H1 (cell line): Measurements from ENCODE around the gene MMP3.
"Not testable (repeated sequence)": the region's sequence is repeated elsewhere in the genome, so short reads cannot be mapped to it uniquely, and the experiment has no call there.

Source experiments
- POLR2AphosphoS5 ChIP-seq: IDR thresholded peaks from 2 replicates; pipeline ENCODE4 v1.6.1; 2011; ENCODE audit warnings: low read depth, low read length
- RAD21 ChIP-seq, 2 experiments: IDR thresholded peaks in 1 of 2; conservative IDR thresholded peaks in 1 of 2; 2 replicates each; pipeline ENCODE4 v1.6.1; 2011; ENCODE audit warnings: low read depth in 2 of 2, low read length in 2 of 2, improper control_type of control experiment in 1 of 2, inconsistent platforms in 1 of 2, mild to moderate bottlenecking in 1 of 2, moderate library complexity in 1 of 2
- RXRA ChIP-seq: IDR thresholded peaks from 2 replicates; pipeline ENCODE4 v1.6.1; 2011; ENCODE audit warnings: low read depth, mild to moderate bottlenecking, low read length, moderate library complexity; ENCODE audit not compliant: insufficient read depth
- TF ChIP-seq, protein P1 (sequence below): IDR thresholded peaks from 2 replicates; pipeline ENCODE4 v1.6.1; 2012; ENCODE audit warnings: inconsistent platforms
- TF ChIP-seq, protein P2 (sequence below), 3 experiments: IDR thresholded peaks; 1 replicate in 2 of 3; 2 replicates in 1 of 3; pipeline versions ENCODE4 v1.5.1 to v1.6.1; 2011; ENCODE audit warnings: low read length in 3 of 3, mild to moderate bottlenecking in 3 of 3, inconsistent platforms in 2 of 3, low read depth in 1 of 3, moderate library complexity in 1 of 3; ENCODE audit not compliant: insufficient read depth in 1 of 3; ENCODE audit errors: control extremely low read depth in 1 of 3
- TF ChIP-seq, protein P3 (sequence below): IDR thresholded peaks from 2 replicates; pipeline ENCODE4 v1.6.1; 2012; ENCODE audit warnings: inconsistent platforms

DNA sequence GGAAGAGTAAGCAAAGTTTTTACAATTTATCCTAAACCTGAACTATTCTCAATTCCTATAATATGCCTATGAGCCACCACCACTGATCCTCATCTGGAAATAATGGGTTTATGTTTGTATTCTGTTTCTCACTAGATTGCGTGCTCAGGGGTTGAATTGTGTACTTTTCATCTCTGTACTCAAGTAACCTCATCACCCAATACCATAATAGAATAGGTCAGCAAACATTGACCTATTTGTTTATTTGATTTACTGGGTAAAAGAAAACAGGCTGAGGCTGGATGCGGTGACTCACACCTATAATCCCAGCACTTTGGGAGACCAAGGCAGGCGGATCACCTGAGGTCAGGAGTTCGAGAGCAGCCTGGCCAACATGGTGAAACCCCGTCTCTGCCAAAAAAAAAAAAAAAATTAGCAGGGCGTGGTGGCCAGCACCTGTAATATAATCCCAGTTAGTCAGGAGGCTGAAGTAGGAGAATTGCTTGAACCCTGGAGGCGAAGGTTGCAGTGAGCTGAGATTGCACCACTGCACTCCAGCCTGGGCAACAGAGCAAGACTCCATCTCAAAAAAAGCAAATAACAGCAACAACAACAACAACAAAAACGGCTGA is 26.1 kb upstream of the MMP3 start:
- TF ChIP-seq, protein P1, sequence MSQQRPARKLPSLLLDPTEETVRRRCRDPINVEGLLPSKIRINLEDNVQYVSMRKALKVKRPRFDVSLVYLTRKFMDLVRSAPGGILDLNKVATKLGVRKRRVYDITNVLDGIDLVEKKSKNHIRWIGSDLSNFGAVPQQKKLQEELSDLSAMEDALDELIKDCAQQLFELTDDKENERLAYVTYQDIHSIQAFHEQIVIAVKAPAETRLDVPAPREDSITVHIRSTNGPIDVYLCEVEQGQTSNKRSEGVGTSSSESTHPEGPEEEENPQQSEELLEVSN: not testable (repeated sequence)
- not testable (repeated sequence) for TF ChIP-seq POLR2AphosphoS5; RXRA; RAD21 (IDR thresholded peaks at IDR 0.05 in 1 of 2, conservative IDR thresholded peaks at IDR 0.05 in 1 of 2; ENCODE audit: low read depth in 2 of 2, low read length in 2 of 2)
- TF ChIP-seq, protein P2, sequence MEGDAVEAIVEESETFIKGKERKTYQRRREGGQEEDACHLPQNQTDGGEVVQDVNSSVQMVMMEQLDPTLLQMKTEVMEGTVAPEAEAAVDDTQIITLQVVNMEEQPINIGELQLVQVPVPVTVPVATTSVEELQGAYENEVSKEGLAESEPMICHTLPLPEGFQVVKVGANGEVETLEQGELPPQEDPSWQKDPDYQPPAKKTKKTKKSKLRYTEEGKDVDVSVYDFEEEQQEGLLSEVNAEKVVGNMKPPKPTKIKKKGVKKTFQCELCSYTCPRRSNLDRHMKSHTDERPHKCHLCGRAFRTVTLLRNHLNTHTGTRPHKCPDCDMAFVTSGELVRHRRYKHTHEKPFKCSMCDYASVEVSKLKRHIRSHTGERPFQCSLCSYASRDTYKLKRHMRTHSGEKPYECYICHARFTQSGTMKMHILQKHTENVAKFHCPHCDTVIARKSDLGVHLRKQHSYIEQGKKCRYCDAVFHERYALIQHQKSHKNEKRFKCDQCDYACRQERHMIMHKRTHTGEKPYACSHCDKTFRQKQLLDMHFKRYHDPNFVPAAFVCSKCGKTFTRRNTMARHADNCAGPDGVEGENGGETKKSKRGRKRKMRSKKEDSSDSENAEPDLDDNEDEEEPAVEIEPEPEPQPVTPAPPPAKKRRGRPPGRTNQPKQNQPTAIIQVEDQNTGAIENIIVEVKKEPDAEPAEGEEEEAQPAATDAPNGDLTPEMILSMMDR (IDR thresholded peaks at IDR 0.05; ENCODE audit: control extremely low read depth in 1 of 3, insufficient read depth in 1 of 3, low read depth in 1 of 3, low read length in 3 of 3): not testable (repeated sequence)
- TF ChIP-seq, protein P3, sequence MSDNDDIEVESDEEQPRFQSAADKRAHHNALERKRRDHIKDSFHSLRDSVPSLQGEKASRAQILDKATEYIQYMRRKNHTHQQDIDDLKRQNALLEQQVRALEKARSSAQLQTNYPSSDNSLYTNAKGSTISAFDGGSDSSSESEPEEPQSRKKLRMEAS: not testable (repeated sequence)
